Fibroblast of lung (primary cell): ENCODE results near the gene MAST2.

Experiments used
- EZH2 ChIP-seq: IDR thresholded peaks from 2 replicates; pipeline ENCODE4 v1.5.1; 2012; ENCODE audit warnings: low read length, control low read depth, mild to moderate bottlenecking; ENCODE audit errors: missing control alignments
- TF ChIP-seq, protein P1 (sequence below), 2 donors: IDR thresholded peaks in 1 of 2; conservative IDR thresholded peaks in 1 of 2; 1 replicate in 1 of 2; 2 replicates in 1 of 2; pipeline ENCODE4 v1.5.1; 2011 to 2012; ENCODE audit warnings: low read length in 2 of 2, control low read depth in 1 of 2, inconsistent platforms in 1 of 2, low read depth in 1 of 2, mild to moderate bottlenecking in 1 of 2

GRCh38 chr1:45887156-45887842, 83.9 kb downstream of the MAST2 start:
- TF ChIP-seq, protein P1, sequence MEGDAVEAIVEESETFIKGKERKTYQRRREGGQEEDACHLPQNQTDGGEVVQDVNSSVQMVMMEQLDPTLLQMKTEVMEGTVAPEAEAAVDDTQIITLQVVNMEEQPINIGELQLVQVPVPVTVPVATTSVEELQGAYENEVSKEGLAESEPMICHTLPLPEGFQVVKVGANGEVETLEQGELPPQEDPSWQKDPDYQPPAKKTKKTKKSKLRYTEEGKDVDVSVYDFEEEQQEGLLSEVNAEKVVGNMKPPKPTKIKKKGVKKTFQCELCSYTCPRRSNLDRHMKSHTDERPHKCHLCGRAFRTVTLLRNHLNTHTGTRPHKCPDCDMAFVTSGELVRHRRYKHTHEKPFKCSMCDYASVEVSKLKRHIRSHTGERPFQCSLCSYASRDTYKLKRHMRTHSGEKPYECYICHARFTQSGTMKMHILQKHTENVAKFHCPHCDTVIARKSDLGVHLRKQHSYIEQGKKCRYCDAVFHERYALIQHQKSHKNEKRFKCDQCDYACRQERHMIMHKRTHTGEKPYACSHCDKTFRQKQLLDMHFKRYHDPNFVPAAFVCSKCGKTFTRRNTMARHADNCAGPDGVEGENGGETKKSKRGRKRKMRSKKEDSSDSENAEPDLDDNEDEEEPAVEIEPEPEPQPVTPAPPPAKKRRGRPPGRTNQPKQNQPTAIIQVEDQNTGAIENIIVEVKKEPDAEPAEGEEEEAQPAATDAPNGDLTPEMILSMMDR (conservative IDR thresholded peaks at IDR 0.05 in 1 of 2, IDR thresholded peaks at IDR 0.05 in 1 of 2; ENCODE audit: low read depth in 1 of 2, low read length in 2 of 2), result no peak
- no peak for TF ChIP-seq EZH2
